Activated naive CD4-positive, alpha-beta T cell treated with anti-CD3 and anti-CD28 coated beads, Interleukin-2, amount 50 U/mL, for 72 hours (primary cell): ENCODE measurements around the gene DAND5. TPM values are rescaled to one million over a fixed set of nuclear protein-coding genes. Genes with fewer than 3 reads are reported as not detected.
"Not testable (repeated sequence)": the region's sequence is repeated elsewhere in the genome, so short reads cannot be mapped to it uniquely, and the experiment has no call there.

Source experiments
- ATAC-seq, 2 donors: fragments of 150-1000 bp; cut with Tn5 transposase; 2 replicates each; pipeline ENCODE4 v1.10.0; 2021; ENCODE audit warnings: mild to moderate bottlenecking in 2 of 2, moderate library complexity in 2 of 2
- DNase-seq, 2 donors: peaks; one replicate each; pipeline ENCODE4 v3.0.0; 2021 to 2022; ENCODE audit warnings: low spot score in 2 of 2
- H3K27ac Mint-ChIP-seq, 2 donors: one replicate each; pipeline ENCODE4 v1.8.0; 2022; ENCODE audit warnings: mild to moderate bottlenecking in 2 of 2, mixed read lengths in 2 of 2
- H3K36me3 Mint-ChIP-seq, 2 donors: one replicate each; pipeline ENCODE4 v1.8.0; 2022; ENCODE audit warnings: mixed read lengths in 2 of 2
- H3K9me3 Mint-ChIP-seq, 2 donors: one replicate each; pipeline ENCODE4 v1.8.0; 2022; ENCODE audit warnings: mixed read lengths in 2 of 2
- total RNA-seq, 2 donors: library from RNA; stranded (reverse); gene quantifications; one replicate each; pipeline ENCODE4 v1.2.3, GENCODE V29; 2022

The DAND5 gene
- total RNA-seq, 2 donors from 2014 or later = 0.31 to 1.3 TPM

DNA sequence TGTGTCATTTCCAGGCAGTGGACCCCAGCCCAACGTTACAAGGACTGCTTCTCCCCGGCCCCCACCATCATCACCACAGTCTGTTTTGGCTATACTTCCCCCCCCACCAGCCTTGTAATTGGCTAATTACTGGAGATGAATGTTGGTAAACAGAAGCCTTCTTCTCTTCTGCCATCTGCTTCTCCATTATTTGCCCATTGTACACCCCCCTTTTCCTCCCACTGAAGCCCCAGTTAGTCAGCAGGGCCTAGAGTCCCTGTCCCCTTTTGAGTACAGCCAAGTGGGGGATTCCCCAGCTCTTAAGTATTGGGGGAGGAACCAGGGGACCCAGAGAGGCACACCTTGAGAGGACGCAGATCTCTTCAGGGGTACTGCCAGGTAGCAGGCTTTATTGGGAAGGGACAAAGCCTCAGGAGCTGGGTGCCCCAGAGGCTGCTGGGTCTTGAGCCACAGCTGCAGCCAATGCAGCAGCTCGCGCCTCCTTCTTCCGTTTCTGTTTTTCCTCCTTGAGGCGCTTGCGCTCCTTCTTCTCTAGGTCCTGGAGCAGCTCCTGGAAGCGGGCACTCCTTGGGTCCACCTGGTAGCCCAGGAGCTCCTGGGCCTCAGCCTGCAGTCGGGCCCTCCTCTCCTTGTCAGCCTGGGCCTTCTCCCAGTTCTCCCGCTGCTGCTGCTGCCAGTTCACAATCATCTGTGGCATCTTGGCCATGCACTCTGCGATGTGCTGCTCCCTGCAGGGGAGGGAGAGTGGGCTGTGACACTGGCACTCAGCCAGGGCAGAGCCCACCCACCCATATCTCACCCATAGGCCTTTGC is 15.4 kb upstream of the DAND5 start:
- peak overlapping the region; percentile 82 to 92 for H3K27ac Mint-ChIP-seq
- peaks cover 11 to 41% of the 10 kb centered on the region in 2 donors for H3K36me3 Mint-ChIP-seq
- DNase-seq (no peak), ATAC-seq (no peak)
- H3K9me3 Mint-ChIP-seq = no peaks in the 10 kb centered on the region

DNA sequence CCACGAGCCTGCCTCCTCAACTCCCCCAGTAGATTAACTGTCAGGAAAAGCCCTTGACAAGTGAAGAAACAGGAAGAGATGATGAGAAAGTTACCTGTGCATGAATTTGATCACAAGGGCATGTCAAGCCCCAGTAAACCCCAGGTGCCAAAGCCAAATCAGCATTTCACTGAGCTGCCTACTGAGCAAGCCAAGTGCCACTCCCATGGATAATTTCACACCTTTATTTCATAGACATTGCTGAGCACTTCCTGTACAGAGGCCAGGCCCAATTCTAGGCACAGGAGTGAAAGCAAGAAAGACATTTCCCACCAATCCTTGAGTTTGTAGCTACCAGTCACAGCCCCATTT is 14.8 kb upstream of the DAND5 start:
- no peak for DNase-seq
- peak overlapping the region; percentile 82 to 92 for H3K27ac Mint-ChIP-seq
- no peaks in the 10 kb centered on the region for H3K9me3 Mint-ChIP-seq
- ATAC-seq = peak in 1 of 2 donors; percentile 30
- H3K36me3 Mint-ChIP-seq = peaks cover 9 to 38% of the 10 kb centered on the region in 2 donors

DNA sequence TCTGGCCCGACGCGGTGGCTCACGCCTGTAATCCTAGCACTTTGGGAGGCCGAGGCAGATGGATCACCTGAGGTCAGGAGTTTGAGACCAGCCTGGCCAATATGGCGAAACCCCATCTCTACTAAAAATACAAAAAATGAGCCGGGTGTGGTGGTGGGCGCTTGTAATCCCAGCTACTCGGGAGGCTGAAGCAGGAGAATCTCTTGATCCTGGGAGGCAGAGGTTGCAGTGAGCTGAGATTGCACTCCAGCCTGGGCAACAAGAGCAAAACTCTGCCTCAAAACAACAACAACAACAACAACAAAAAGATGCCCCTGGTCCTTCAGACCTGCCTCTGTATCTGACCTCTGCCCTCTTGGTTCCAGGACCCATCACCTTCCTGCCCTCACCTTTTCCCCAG is 13.8 kb upstream of the DAND5 start:
- H3K9me3 Mint-ChIP-seq, DNase-seq, ATAC-seq: not testable (repeated sequence)
- Mint-ChIP-seq H3K27ac (peak overlapping the region; percentile 82 to 91), H3K36me3 (peaks cover 0 to 29% of the 10 kb centered on the region in 2 donors)

DNA sequence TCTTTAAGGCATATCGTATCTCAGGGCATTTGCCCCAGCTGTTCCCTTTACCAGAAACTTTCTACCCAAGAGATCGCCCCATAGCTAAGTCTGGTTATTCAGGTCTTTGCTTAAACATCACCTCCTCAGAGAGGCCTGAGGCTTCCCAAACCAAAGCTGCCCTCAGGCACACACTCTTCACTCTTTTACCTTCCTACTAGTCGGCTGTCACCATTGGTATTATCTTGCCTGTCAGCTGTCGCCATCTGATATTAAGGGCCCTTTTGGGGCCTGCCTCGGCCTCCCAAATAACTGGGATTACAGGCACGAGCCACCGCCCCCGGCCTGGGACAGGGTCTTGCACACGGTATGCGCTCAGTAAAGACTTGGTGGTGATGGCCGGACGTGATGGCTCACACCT is 13.4 kb upstream of the DAND5 start:
- DNase-seq (no peak), ATAC-seq (no peak)
- H3K9me3 Mint-ChIP-seq = no peaks in the 10 kb centered on the region
- peak overlapping the region; percentile 82 to 90 for H3K27ac Mint-ChIP-seq
- peaks cover 0 to 29% of the 10 kb centered on the region in 2 donors for H3K36me3 Mint-ChIP-seq

DNA sequence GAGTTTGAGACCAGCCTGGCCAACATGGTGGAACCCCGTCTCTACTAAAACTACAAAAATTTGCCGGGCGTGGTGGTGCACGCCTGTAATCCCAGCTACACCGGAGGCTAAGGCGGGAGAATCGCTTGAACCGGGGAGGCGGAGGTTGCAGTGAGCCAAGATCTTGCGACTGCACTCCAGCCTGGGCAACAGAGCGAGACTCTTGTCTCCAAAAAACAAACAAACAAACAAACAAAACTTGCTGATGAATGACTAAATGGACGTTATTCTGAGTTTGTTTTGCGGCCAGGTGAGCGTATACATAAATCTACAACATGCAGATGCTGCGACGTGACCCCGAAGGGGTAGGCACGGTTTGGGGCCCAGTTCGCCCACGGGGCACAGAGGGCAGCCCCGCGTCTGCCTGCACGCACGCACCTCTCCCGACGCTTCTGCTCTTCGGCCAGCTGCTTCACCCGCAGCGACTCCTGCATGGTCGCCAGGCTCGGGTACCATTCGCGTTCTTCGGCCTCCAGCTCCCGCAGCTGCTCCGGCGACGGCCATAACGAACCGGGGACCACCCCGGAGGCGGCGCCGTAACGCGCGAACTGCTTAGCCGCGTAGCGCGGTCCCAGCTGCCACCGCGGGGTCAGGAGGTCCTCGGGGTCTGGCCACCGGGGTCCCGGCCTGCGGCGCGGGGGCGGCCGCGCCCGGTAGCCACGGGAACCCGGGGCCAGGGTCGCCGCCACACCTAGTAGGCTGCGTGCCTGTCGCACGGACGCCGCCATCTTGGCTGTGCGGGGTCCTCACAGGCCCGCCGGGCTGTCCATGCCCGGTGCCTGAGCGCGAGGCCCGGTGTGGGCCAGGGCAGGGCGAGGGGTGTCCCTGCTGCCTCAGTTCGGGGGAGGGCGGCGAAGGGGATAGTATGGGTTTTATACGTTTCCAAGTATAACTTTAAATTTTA is 12.7 kb upstream of the DAND5 start, which contains the start of gene GADD45GIP1:
GADD45GIP1 (minus strand) TSS at position 778 of the 943 bp plus-strand sequence; CDS start at position 767, 11 bp downstream.
- DNase-seq = peak; percentile 76 to 92

DNA sequence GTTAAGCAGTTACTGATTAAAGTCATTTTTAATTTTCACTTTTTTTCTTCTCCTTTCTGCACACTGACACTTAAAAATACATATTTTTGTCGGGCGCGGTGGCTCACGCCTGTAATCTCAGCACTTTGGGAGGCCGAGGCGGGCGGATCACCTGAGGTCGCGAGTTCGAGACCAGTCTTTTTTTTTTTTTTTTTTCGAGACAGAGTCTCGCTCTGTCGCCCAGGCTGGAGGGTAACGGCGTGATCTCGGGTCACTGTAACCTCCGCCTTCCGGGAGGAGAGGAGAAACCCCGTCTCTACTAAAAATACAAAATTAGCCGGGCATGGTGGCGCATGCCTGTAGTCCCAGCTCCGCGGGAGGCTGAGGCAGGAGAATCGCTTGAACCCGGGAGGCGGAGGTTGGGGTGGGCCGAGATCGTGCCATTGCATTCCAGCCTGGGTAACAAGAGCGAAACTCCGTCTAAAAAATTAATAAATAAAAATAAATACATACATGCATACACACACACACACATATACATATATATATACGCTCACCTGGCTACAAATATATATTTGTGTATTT is 11.9 kb upstream of the DAND5 start:
- H3K27ac Mint-ChIP-seq = peak overlapping the region; percentile 82 to 99
- H3K36me3 Mint-ChIP-seq = peaks cover 0 to 22% of the 10 kb centered on the region in 2 donors
- ATAC-seq = peak; percentile 14 to 28

More for the DNA sequence above, 12.7 kb upstream of the DAND5 start, which contains the start of gene GADD45GIP1:
- Mint-ChIP-seq H3K27ac (peak within 1 kb of the TSS; percentile 82 to 99), H3K36me3 (peaks cover 0 to 26% of the 10 kb centered on the region in 2 donors), H3K9me3 (no peaks in the 10 kb centered on the region)
- ATAC-seq = peak; percentile 89 to 93

DNA sequence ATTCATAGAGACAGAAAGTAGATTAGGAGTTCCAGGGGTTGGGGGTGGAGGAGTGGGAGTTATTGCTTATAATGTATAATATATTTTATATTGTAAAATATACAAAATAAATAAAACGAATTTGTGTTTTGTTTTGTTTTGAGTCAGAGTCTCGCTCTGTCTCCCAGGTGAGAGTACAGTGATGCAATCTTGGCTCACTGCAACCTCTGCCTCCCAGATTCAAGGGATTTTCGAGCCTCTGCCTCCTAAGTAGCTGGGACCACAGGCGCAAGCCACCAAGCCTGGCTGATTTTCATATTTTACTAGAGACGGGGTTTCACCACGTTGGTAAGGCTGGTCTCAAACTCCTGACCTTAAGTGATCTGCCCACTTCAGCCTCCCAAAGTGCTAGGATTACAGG is 9.9 kb upstream of the DAND5 start:
- H3K36me3 Mint-ChIP-seq = peaks cover 0 to 14% of the 10 kb centered on the region in 2 donors
- no peak for ATAC-seq
- no peak for DNase-seq
- H3K9me3 Mint-ChIP-seq = no peaks in the 10 kb centered on the region
- H3K27ac Mint-ChIP-seq = no peak overlapping the region

More for the DNA sequence above, 11.9 kb upstream of the DAND5 start:
- H3K9me3 Mint-ChIP-seq, DNase-seq: not testable (repeated sequence)

DNA sequence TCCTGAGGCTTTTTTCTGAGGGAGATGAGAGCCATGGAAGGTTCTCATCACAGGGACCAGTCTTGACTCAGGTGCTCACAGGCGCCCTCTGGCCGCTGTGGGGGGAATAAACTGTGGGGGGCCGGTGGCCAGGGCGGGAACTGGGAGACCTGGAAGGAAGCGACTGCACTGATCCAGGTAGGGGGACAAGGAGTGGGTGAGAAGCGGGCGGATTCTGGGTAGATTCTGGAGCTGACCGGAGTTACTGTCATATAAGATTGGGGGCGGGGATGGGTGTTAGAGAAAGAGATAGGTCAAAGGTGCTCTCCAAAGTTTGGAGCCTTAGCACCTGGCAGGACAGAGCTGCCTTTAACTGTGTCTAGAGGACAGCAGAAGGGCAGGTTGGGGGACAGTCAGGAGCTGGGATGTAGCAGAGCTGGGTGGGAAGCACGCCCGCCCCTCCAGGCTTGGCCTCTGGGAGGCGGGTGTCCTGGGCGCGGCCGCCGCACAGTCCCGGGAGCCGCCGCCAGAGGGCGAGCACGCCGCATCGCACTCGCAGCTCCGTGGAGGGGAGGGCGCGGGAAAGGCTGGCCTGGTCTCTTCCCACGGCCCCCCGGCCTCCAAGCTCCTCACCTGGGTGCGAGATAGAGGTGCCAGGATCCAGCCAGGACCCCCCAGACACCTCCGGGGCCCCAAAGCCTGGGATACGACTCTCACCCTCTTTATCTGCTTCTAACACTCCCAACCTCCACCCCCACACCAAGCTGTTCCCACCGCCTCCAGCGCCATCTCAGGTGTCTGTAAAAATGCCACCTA is 4.2 kb upstream of the DAND5 start:
- no peaks in the 10 kb centered on the region for H3K9me3 Mint-ChIP-seq
- H3K27ac Mint-ChIP-seq = peak overlapping the region; percentile 81 to 88
- no peaks in the 10 kb centered on the region for H3K36me3 Mint-ChIP-seq
- DNase-seq = peak; percentile 86 to 95
- peak; percentile 95 to 96 for ATAC-seq

DNA sequence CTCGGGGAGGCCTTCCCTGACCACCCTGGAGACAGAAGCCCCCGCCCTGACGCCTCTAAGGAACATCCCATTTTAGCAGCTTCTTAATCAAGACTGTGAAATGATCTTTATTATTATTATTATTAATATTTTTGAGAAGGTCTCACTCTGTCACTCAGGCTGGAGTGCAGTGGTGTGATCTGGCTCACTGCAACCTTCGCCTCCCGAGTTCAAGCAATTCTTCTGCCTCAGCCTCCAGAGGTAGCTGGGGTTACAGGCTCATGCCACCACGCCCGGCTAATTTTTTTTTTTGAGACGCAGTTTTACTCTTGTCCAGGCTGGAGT is 3.6 kb upstream of the DAND5 start:
- H3K36me3 Mint-ChIP-seq = no peaks in the 10 kb centered on the region
- ATAC-seq (no peak), DNase-seq (no peak)
- H3K27ac Mint-ChIP-seq = peak overlapping the region in 1 of 2 donors; percentile 81
- no peaks in the 10 kb centered on the region for H3K9me3 Mint-ChIP-seq

DNA sequence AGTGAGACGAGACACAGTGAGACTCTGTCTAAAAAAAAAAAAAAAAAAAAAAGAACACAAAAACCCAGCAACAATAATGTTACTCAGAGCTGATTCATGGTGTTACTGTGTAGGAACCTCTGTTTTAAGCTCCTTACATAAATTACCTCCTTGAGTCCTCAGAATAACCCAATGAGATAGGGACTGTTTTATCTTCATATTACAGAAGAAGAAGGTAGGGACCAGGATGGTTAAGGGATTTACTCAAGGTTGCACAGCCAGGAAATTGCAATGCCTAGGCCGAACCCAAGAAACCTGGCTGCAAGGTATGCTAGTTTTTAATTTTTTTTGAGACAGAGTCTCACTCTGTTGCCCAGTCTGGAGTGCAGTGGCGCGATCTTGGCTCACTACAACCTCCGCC is 1.5 kb upstream of the DAND5 start:
- Mint-ChIP-seq H3K27ac (no peak overlapping the region), H3K9me3 (no peaks in the 10 kb centered on the region), H3K36me3 (no peaks in the 10 kb centered on the region)
- ATAC-seq (no peak), DNase-seq (no peak)

DNA sequence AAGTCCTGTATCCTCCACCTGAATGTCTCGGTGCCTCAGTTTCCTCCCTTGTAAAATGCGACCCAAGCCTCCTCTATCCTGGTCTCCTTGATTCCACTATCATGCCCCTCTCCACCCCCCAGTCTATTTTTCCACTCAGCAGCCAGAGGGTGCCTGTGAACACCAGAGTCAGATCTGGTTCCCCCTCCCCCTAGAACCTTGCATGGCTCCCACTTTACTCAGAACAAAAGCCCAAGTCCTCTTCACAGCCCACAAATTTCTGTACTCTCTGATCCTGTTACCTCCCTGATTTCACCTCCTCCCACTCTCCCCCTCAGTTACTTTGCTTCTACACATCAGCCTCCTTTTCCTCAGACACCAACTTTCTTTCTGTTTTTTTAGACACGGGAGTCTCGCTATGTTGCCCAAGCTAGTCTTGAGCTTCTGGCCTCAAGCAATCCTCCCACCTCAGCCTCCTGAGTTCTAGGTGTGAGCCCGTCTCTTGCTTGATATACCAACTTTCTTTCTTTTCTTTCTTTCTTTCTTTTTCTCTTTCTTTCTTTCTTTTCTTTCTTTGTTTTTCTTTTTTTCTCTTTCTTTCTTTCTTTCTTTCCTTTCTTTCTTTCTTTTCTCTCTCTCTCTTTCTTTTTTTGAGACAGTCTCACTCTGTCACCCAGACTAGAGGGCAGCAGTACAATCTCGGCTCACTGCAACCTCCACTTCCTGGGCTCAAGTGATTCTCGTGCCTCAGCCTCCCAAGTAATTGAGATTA is 869 bp downstream of the DAND5 start:
- Mint-ChIP-seq H3K27ac (peak overlapping the region in 1 of 2 donors; percentile 4), H3K9me3 (no peaks in the 10 kb centered on the region), H3K36me3 (no peaks in the 10 kb centered on the region)
- no peak for DNase-seq
- no peak for ATAC-seq

DNA sequence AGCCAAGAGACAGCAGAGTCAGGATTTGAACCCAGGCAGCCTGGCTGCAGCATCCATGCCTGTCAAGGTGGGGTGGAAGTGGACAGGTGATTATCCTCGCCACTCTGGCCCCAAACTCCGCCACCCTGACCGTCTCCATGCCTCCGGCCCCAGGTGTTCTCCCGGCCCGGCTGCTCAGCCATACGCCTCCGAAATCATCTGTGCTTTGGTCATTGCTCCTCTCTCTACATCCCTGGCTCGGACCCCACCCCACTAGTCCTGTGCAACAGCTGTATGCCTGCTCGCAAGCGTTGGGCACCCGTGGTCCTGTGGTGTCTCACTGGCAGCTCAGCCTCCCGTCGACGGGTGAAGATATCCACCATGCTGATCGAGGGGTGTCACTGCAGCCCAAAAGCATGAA is 3.9 kb downstream of the DAND5 start:
- no peak for DNase-seq
- Mint-ChIP-seq H3K9me3 (no peaks in the 10 kb centered on the region), H3K27ac (no peak overlapping the region), H3K36me3 (no peaks in the 10 kb centered on the region)
- no peak for ATAC-seq

DNA sequence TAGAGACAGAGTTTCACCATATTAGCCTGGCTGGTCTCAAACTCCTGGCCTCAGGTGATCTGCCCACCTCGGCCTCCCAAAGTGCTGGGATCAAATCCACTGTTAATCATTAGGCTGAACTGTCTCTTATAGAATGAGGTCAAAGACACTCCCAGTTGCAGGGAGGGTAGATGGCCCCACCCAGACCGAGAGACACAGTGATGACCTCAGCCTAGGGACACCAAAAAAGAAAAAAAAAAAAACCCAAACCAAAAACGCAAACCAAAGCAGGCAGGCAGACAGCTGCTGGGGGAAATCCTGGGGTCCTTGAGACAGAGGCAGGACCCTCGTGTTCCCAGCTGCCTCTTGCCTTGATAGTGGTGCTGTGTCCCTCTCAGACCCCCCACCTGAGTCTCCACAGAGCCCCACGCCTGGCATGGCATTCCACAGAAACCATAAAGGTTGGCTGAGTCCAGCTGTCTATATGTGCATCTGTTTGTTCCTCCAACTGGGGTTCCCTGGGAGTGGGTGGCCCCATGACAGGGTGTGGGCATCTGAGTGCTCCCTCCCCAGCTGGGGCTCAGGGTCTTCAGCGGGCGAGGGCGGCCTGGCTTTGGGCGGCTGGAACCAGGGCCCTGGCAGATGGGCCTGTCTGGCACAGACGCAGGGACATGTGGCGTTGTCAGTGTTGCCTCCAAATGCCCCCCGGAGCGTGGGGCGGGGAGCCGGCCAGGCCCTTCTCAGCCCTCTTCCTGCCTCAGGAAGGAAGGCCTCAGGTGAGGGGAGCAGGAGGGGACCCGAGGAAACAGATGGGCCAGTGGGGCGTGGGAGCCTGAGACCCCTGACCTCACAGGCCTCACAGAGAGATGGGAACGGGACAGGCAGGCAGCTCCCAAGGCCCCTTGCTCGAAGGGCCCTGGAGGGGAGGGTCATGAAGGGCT is 5.2 kb downstream of the DAND5 start:
- Mint-ChIP-seq H3K9me3 (no peaks in the 10 kb centered on the region), H3K36me3 (no peaks in the 10 kb centered on the region), H3K27ac (no peak overlapping the region)
- ATAC-seq (no peak), DNase-seq (no peak)

DNA sequence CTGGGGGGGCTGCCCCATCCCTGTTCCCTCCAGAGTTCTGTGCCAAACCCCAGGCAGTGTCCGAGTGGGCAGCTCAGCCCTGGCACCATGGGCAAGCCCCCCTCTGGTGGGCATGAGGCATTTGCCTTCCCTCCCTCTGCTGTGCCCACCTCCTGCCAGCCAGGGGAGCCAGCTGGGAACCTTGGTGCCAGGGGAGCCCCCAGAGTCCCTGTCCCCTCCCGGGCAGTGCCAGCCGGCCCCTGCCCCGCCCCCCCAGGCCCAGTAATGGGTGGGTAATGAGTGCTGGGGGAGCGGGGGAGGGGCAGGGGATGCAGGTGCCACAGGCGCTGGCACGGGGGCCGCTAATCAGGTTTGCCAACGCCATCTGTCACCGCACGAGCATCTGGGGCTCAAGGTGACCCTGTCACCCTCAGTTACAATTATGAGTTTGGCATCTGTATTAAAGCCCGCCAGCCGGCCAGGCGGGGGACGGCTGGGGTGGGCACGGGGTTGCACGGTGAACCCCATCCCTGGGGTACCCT is 5.9 kb downstream of the DAND5 start:
- ATAC-seq = no peak
- DNase-seq = no peak
- Mint-ChIP-seq H3K27ac (no peak overlapping the region), H3K36me3 (no peaks in the 10 kb centered on the region), H3K9me3 (no peaks in the 10 kb centered on the region)
